ENCODE data around the gene ELK4. TPM values are rescaled to one million over a fixed set of nuclear protein-coding genes. Genes with fewer than 3 reads are reported as not detected.

ELK4 gene
- total and polyA plus RNA-seq, 2 of the 13 experiments (the other 11 are each of a cell fraction or from before 2014, with no cell fraction given): 8.3 to 13.1 TPM

DNA sequence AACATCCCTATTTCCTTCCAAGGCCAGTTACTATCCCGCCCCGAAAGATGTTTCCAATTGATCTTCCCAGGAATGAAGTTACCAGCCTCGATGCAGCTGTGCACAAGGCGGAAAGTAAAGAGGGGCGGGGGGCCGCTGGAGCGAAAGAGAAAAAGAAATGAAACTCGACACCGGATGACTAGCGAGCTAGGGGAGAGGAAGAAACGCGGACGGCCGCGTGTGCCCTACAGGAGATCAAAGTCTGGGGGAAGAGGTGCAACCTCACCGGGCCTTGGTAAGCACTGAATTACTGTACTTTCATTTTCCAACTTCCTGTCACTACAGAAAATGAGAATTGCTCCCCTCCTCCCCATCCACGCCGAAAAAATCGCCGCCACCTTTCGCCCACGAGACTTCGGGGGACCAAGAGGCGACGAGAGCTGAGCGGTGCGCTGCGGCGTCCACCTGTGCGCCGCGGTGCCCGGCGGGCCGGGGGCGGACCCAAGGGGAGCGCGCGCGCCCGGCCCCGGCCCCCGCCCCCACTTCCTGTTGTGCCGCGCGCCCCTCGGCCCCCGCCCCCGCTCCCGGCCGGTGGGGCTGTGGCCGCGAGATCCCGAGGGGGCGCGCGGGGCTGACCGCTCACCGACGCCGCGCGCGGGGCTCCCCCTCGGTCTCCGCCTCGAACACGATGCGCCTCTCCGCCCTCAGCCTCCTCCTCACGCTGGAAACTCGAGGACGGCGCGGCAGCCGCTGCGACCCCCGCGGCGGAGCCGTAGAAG, 622 bp downstream of the ELK4 start (continued):
- TF ChIP-seq ZNF777 (CRISPR knock-in tag; IDR thresholded peaks at IDR 0.05): peak; percentile 79
- TF ChIP-seq ZNF17 (CRISPR knock-in tag; IDR thresholded peaks at IDR 0.05): no peak
- TF ChIP-seq DNMT1 (CRISPR knock-in tag; IDR thresholded peaks at IDR 0.05): no peak
- no peak for TF ChIP-seq PTBP1 (IDR thresholded peaks at IDR 0.05; ENCODE audit: low read depth, low read length, poor library complexity, severe bottlenecking)
- TF ChIP-seq ZC3H13 (CRISPR knock-in tag; IDR thresholded peaks at IDR 0.05): no peak
- no peak for TF ChIP-seq ZSCAN29 (CRISPR knock-in tag; conservative IDR thresholded peaks at IDR 0.05)
- TF ChIP-seq ZNF253 (CRISPR knock-in tag; IDR thresholded peaks at IDR 0.05; ENCODE audit: borderline replicate concordance): no peak
- TF ChIP-seq U2AF2 (IDR thresholded peaks at IDR 0.05; ENCODE audit: low read depth, low read length): no peak
- TF ChIP-seq, protein P1, sequence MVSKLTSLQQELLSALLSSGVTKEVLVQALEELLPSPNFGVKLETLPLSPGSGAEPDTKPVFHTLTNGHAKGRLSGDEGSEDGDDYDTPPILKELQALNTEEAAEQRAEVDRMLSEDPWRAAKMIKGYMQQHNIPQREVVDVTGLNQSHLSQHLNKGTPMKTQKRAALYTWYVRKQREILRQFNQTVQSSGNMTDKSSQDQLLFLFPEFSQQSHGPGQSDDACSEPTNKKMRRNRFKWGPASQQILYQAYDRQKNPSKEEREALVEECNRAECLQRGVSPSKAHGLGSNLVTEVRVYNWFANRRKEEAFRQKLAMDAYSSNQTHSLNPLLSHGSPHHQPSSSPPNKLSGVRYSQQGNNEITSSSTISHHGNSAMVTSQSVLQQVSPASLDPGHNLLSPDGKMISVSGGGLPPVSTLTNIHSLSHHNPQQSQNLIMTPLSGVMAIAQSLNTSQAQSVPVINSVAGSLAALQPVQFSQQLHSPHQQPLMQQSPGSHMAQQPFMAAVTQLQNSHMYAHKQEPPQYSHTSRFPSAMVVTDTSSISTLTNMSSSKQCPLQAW (CRISPR knock-in tag; IDR thresholded peaks at IDR 0.05): peak; percentile 60
- TF ChIP-seq GZF1 (CRISPR knock-in tag; IDR thresholded peaks at IDR 0.05): no peak
- TF ChIP-seq HNRNPLL (IDR thresholded peaks at IDR 0.05; ENCODE audit: low read depth, low read length, poor library complexity, severe bottlenecking): no peak
- TF ChIP-seq ZNF484 (CRISPR knock-in tag; IDR thresholded peaks at IDR 0.05; ENCODE audit: borderline replicate concordance, low read depth): no peak
- TF ChIP-seq SAFB2 (CRISPR knock-in tag; IDR thresholded peaks at IDR 0.05; ENCODE audit: borderline replicate concordance, low read depth): no peak; the same call in 1 of the 2 replicates
- no peak; the same call in 1 of the 2 replicates for TF ChIP-seq ZNF879 (CRISPR knock-in tag; IDR thresholded peaks at IDR 0.05)
- TF ChIP-seq ELF3 (CRISPR knock-in tag; IDR thresholded peaks at IDR 0.05): peak; percentile 74; the same call in 1 of the 2 replicates
- no peak; the same call in 1 of the 2 replicates for TF ChIP-seq ZNF605 (CRISPR knock-in tag; IDR thresholded peaks at IDR 0.05)
- TF ChIP-seq NRL (CRISPR knock-in tag; IDR thresholded peaks at IDR 0.05; ENCODE audit: borderline replicate concordance): no peak
- TF ChIP-seq PCBP2 (optimal IDR thresholded peaks at IDR 0.05; ENCODE audit: low read depth, low read length, poor library complexity, severe bottlenecking): no peak
- no peak for TF ChIP-seq ZNF367 (CRISPR knock-in tag; IDR thresholded peaks at IDR 0.05; ENCODE audit: borderline replicate concordance)
- no peak for TF ChIP-seq ZNF205 (CRISPR knock-in tag; IDR thresholded peaks at IDR 0.05)
- TF ChIP-seq KAT2B (IDR thresholded peaks at IDR 0.05; ENCODE audit: borderline replicate concordance, low read depth, low read length): no peak
- TF ChIP-seq, protein P2, sequence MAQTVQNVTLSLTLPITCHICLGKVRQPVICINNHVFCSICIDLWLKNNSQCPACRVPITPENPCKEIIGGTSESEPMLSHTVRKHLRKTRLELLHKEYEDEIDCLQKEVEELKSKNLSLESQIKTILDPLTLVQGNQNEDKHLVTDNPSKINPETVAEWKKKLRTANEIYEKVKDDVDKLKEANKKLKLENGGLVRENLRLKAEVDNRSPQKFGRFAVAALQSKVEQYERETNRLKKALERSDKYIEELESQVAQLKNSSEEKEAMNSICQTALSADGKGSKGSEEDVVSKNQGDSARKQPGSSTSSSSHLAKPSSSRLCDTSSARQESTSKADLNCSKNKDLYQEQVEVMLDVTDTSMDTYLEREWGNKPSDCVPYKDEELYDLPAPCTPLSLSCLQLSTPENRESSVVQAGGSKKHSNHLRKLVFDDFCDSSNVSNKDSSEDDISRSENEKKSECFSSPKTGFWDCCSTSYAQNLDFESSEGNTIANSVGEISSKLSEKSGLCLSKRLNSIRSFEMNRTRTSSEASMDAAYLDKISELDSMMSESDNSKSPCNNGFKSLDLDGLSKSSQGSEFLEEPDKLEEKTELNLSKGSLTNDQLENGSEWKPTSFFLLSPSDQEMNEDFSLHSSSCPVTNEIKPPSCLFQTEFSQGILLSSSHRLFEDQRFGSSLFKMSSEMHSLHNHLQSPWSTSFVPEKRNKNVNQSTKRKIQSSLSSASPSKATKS (CRISPR knock-in tag; IDR thresholded peaks at IDR 0.05): no peak
- TF ChIP-seq, protein P3, sequence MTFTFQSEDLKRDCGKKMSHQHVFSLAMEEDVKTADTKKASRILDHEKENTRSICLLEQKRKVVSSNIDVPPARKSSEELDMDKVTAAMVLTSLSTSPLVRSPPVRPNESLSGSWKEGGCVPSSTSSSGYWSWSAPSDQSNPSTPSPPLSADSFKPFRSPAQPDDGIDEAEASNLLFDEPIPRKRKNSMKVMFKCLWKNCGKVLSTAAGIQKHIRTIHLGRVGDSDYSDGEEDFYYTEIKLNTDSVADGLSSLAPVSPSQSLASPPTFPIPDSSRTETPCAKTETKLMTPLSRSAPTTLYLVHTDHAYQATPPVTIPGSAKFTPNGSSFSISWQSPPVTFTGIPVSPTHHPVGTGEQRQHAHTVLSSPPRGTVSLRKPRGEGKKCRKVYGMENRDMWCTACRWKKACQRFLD (CRISPR knock-in tag; IDR thresholded peaks at IDR 0.05; ENCODE audit: borderline replicate concordance): no peak
- TF ChIP-seq, protein P4, sequence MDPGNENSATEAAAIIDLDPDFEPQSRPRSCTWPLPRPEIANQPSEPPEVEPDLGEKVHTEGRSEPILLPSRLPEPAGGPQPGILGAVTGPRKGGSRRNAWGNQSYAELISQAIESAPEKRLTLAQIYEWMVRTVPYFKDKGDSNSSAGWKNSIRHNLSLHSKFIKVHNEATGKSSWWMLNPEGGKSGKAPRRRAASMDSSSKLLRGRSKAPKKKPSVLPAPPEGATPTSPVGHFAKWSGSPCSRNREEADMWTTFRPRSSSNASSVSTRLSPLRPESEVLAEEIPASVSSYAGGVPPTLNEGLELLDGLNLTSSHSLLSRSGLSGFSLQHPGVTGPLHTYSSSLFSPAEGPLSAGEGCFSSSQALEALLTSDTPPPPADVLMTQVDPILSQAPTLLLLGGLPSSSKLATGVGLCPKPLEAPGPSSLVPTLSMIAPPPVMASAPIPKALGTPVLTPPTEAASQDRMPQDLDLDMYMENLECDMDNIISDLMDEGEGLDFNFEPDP (CRISPR knock-in tag; conservative IDR thresholded peaks at IDR 0.05): no peak
